ENCODE data around the gene CHMP4B.

- TF ChIP-seq CTCF (IDR thresholded peaks at IDR 0.05) (no peak), POLR2A (IDR thresholded peaks at IDR 0.05) (no peak)
Observed at GRCh38 chr20:33861458-33861857, 50.3 kb downstream of the CHMP4B start.
